NCI-H2107 treated with DMSO at 0.1 percent for 48 hours (cell line): Measurements from ENCODE around the gene C16orf82.

Experiments
- DNase-seq: peaks from one replicate; lab custom pipeline; 2025; ENCODE audit not compliant: unreplicated experiment; lab: John Stamatoyannopoulos, UW

Gene C16orf82

DNA sequence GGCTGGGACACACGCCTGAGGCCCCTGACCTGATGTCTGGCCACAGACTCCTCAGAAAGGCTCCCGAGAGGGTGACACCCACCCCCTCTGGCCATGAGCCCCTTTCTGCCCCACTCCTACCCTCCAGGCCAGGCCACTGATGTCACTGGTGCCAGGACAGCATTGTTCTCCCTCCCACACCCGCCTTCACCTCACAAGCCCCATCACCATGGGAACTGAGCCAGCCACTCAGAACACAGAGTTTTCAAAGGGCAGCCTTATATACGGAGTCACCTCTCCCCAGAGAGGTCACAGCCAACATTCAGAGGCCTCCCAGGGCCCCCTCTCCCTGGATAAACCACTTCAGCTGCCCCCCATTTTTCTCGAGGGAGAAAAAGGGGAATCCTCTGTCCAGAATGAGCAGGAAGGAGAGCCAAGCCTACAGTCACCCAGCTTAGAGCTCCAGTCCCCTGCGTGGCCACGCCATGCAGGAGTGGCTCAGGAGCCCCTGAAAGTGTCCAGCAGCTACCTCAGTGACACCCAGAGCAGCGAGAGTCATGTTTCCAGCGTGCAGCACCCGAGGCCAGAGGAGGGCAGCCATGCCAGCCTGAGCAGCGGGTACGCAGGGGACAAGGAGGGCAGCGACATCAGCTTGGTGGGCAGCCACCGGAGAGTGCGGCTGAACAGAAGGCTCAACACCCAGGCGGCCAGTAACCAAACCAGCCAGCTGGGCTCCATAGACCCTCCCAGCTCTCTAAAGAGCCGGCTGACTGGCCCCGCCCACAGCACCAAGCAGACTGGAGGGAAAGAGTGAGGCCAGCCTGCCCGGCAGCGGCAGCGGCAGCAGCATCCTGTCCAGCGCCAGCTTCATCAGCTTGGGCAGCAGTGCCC, at the start of gene C16orf82:
TSS of gene C16orf82 (plus strand) at position 260 of the 870 bp plus-strand sequence.
- no peak for DNase-seq

DNA sequence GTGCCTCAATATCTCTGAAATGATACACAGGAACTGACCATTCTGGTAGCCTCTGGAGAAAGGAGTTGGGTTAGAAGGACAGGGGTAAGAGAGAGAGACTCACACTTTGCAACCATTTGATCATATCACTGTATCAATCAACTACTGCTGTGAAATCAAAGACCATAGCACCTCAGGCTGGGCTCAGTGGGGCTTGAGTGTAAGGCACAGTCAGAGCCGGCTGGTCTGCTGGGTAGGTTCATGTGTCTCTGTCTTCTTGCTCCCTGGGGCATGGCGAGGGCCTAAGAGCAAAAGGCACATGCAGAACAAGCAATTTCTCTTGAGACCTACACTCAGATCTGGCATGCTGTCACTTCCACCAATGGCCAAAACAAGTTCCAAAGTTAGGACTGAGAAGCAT, 46.7 kb upstream of the C16orf82 start:
- DNase-seq: no peak

DNA sequence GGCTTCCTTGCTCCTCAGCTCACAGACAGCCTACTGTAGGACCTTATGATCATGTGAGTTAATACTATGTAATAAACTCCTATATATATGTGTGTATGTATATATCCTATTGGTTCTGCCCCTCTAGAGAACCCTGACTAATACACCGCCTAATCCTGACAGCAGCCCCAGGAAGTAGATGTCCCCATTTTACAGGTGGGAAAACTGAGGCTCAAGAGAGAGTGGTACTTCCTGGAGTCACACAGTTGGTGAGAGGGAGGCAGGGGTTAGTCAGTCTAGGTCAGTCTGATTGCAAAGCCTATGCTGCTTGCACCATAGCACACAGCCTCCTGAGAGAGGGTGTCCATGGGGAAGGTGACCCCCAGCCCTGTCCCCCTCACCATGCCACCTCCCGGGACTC, 42.7 kb upstream of the C16orf82 start:
- DNase-seq: no peak

DNA sequence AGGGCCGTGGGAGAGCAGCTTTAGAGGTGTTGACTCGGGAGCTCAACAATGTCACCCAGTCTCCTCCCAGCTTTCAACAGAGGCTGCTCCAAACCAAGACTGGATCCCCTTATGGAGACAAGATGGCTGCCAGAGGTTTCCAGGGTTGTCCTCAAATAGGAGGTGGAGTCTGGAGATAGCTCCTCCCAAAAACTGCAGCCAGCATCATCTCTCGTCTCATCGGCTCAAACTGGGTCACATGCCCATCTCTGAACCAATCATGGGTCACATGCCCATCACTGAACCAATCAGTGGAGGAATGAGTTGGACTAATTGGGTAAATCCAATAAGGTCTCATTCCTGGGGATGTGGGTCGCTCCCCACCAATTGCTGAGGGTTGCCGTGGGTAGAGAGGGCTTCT, 41.1 kb upstream of the C16orf82 start:
- DNase-seq: no peak

DNA sequence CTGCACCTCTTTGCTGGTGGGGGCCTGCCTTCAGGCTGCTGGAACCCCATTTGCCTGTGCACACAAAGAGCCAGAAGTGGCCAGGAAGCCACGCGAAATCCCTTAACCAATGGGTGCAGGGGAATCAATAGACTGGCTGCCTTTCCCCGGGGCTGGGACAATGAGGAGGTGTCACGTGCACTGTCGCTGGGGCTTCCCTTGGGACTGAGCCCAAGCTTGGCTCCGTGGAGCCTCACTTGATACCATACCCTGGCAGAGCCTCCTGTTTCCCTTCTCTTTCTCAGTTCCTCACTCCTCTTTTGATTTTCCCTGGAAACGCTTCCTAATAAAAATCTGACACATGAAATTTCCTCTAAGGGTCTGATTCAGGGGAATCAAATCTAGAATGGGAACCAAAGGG, 38.8 kb upstream of the C16orf82 start:
- DNase-seq: no peak

DNA sequence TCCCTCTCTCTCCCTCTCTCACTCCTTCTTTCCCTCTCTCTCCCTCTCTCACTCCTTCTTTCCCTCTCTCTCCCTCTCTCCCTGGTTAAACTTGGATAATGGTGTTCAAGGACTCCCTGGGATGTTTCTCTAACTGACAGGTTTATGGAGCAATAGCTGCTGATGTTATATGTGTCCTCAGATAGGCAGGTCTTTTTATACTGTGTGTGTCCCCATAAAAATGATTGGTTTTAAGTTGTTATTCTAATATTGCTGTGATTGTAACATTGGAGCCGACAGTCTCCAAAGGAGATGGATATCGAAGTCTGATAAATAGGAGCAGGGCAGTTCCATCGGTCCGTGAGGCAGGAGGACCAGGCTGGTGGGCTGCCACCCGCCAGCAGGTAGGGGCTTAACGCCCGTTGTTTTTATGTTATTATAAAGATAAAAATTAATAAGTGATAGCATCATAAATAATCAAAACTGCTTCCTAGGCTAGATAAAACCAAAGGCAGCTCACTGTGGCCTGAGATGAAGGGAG, 38.1 kb upstream of the C16orf82 start:
- DNase-seq: no peak

DNA sequence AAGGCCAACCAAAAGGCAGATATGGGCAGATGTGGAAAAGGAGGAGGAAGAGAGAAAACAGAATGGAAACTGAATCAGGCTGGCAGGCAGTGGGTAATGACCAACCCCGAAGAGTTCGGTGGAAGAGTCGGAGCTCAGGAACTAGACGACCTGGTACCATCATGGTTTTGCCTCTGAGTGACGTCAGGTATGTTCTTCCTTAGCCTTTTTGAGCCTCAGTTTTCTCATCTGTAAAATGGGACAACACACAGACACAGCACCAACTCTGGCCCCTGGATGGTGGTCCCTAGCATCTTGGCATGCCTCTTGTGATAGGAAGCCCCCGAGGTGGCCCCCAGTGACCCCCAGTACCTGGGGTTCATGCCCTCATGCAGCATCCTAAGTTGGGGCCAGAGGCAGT, 37.2 kb upstream of the C16orf82 start:
- DNase-seq: no peak

DNA sequence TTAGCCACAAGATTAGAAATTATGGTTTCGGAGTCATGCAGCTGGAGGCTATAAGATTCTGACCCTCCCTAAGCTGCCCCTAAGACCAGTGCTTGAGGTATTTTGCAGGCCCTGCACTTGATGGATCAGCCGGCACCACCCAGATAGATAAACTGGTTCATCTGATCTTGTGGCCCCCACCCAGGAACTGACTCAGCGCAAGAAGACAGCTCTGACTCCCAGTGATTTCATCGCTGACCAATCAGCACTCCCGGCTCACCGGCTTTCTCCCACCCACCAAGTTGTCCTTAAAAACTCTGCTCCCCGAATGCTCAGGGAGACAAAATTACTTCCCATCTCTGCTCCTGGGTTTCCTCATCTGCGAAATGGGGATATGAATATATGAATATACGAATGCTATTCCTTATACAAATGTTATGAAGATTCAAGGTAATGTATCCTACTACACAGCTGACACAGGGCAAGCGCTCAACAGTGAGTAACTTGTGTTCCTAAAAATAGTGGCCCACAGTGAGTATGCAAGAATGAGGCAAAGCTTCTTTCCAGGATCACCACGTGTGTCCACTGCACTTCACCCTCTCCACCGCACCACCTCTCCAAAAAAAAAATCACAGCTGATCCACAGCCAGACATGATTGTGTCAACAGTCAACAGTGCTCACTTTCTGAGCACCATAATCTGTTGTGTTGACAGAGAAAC, 33.3 kb upstream of the C16orf82 start:
- DNase-seq: no peak

DNA sequence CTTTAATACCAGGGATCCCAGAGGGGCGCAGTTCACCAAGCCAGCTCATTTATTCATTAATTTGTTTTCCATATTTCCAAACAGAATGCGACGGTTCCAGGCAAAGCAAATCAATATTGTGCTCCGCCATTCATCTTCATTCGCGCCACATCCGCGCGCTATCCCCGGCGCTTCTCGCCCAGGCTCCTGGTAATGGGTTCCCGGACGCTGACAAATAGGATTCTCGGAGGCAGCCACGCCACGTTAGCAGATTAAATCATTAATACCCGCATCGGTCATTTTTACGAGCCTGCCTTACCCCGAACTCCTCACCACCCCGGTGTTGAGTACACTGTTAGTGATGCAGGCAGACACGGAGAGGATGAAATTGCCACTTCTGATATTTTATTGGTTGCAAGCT, 26.0 kb upstream of the C16orf82 start:
- DNase-seq: no peak

DNA sequence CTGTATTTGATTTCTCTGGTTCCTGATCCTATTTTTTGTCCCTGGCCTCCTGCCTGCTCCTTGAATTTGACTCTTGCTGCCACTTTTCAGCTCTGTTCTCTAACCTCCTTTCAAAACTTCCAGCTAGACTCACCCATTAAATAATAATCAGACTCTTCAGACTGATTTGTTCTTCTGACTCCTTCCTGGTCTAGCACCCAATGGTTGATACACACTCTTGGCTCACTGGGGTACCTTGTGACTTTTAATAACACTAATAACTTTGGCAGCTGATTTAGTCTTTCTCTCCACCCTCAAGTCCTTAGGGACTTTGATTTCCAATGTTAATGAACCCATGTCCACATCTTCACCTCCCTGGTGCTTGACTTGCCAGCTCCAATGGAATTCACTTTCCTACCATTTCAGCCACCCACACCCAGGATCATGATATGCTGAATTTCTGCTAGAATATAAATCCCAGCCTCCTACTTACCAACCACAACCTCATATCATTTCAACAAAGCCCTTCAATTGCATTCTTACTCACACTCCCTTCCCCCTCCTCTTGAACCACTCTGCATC, 19.7 kb upstream of the C16orf82 start:
- no peak for DNase-seq

DNA sequence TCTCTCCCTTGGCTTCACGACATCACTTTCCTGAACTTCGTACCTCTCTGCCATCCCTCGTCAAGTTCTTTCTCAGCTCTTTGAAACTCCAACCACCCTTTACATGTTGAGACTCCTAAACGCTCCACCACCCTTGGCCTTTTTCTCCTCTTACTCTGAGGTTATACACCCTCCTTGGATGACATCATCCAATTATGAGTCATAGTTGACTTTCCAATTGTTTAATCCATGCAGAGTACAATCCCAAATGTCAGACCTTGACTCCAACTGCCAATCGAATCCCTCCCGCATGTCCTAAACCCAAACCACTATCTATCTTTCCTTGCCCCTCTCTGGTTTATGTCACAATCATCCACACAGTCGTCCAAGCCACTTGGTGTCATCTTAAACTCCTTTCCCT, 18.4 kb upstream of the C16orf82 start:
- no peak for DNase-seq

DNA sequence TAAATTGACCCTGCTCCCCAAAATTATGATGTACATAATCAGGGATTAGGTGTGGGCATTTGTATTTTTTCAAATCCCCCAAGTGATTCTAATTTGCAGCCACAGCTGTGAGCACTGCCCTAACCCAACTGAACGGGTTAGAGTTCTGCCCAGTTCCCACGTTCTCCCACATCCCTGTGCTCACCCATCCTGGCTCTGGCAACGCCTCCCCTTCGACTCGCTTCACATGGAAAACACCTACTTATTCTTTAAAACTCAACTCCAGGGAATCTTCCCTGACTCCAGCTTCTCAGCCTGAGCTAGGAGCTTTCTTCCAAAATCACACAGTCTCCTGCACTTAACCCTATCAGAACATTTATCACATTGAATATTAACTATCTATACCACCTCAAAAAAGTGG, 17.6 kb upstream of the C16orf82 start:
- no peak for DNase-seq

DNA sequence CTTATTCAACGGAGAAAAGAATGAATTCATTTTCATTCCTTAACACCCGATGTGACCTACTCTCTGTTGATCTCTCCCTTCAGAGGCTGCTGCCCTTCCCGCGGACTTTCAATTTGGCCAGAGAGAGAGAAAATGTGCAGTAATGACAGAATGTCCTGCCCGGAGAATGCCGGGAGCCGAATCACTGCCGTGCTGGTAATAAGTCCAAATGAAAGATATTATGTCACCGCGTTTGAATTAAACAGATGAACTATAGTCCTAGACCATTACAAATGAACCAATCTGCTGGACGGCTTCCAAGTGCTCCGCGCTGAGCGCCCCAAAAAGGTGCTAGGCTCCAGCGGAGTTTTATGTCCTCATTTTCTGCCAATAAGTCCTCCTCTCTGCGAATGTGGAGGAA, 14.7 kb upstream of the C16orf82 start:
- DNase-seq: no peak

DNA sequence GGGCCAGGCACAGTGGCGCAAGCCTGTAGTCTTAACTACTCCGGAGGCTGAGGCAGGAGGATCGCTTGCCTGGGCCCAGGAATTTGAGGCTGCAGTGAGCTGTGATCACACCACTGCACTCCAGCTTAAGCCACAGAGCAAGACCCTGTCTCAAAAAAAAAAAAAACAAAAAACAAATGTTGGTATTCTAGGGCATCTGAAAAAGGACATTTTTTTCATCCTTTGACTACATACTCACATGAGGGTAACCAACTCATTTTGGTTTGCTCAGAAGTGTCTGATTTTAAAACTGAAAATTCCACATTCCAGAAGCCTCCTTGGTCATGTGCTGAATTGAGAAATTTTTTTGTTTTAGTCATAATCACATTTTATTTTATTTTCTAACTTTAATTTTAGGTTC, 12.7 kb upstream of the C16orf82 start:
- no peak for DNase-seq

DNA sequence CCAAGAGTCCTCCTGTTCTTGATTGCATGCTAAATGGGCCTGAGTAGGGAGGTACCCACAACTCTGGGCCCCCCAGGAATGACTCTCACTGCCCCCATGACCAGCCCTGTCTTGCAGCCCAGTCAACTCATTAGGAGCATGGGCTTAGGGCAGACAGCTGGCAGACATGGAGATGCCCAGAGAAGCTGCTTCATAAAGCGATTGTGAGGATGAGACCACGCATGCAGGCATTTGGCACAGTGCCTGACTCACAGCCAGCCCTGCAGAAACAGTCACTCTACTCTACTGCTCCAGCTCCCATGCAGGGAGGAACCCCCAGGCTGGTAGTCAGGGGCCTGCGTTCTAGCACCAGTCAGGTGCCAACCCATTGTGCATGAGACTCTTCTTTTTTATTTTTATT, 8.4 kb upstream of the C16orf82 start:
- no peak for DNase-seq

DNA sequence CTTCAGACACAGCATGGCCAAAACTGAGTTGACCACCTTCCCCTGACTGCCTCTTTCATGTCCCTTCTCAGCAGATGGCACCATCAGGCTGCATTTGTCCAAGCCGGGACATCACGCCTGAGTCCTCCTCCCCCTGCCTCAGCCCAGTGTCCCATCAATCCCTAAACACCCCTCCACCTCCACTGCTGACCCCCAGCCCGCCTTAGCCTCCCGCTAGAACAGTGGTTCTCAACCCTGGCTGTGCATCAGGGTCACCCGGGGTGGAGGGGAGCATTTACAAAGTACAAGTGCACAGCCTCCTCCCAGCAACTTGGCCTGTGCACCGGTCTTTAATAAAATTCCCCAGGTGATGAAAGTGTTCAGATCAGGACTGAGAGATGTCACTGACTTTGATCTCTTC, 4.0 kb downstream of the C16orf82 start:
- no peak for DNase-seq

DNA sequence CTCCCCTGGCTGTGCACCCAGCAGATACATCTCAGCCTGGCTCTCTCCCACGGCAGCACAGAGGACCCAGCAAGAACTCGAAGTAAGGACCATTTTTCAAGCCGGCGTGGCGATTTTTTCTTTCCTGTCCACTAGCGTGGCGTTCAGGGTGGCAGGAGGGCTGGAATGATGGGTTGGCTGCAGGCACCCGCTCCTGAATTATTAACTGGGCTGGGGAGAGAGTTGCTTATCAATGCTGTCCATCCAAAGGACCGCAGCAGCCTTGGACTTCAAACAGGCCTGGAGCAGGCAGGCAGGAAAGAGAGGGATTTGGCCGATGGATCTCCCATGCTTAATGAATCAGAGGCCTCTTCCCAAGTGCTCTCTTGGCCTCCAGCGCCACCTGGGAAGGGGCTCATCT, 7.0 kb downstream of the C16orf82 start:
- no peak for DNase-seq

DNA sequence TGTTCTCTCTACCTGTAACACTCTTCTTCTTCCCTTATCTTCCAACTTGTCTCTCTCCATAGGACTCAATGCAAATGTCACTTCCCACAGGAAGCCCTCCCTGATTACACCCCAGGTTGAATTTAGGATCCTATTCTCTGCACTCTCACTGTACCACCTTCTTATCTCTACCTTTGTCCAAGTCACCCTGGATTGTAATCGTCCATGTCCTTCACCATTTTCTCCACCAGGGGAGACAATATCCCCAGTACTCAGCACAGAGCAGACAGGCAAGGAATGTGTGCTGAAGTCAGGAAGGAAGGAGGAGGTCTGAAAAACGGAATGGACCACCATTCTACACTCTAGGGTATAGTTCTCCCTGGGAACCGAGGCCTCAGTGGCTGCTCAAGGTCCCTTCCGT, 14.2 kb downstream of the C16orf82 start:
- DNase-seq: no peak

DNA sequence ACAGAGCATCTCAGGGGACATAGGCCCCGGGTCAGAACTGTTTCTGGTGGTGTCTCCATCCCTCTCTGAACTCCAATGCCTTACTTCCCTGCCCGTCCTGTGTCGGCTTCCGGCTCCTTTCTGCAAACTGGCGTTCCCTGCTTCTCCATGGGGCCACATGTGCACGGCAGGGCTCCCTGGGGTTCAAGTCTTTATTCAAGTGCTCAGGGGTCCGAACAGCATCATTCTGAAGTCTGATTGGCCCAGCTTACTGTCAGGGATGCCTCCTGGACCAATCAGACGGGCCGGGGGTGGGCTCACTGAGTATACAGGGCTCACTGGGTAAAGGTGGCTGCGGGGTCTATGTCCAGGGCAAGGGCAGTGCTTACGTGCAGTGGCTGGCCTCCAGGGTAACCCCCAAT, 17.1 kb downstream of the C16orf82 start:
- no peak for DNase-seq

DNA sequence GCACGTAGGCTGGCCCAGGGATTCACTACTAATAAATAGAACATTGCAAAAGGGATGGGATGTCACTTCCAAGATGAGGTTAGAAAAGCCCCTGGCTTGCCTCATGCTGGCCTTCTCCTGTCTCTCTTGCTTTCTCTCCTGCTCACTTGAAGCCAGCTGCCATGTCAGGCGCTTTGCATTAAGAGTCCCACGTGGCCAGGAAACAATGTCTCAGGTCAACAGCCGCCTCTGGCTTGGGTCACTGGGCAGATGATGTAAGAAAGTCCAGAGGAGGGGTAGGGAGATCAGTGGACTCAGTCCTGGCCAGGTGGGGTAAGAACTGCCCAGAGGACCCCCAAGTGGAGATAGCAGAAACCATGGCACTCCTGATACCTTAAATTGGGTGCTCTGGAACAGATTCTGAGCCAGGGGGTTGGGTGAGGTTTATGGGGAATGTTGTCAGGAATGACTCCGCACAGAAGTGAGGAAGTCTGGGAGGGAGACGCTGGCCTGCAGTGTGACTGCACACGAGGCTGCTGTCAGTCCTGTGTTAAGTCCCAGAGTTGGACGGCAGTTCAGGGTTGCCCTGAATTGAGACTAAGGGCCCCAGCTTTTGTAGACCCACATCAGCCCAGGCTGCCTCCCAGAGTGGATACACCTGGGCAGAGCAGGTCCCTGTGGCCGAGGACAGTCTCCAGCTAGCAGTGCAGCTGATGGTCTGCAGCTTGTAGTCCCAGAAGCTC, 17.7 kb downstream of the C16orf82 start:
- DNase-seq: no peak

DNA sequence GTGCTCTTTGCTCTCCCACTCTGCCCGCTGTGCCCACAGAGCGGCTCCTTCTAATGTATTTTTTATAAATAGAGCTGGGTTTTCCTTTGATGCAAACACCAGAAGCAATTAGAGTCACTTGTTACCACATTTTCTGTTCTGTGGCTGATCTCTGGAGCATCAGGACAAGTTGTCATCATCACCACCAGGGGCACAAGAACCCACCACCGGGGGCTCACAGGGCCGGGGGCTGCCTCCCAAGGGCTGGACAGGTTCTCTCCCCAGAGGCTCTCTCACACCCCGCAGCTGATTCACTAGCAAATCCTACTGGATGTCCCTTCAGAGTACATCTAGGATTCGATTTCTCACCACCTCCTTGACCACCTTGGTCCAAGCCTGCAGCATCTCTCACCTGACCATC, 18.5 kb downstream of the C16orf82 start:
- DNase-seq: no peak
